ENCODE data around the gene GNAZ.

DNA sequence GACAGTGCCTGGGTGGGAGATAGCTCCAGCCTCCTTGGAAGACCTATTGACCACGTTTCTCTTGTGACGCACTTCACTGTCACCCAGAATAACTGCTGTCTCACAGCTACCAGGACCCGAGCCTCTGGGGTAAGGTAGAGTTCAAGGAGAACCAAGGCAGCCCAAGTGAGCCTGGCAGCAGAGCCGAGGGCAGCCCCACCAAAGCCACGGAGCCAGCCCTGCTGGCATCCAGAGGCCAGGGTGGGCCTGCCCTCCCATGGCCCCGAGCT lies 38.7 kb downstream of the GNAZ start:
- TF ChIP-seq EZH2phosphoT487 (IDR thresholded peaks at IDR 0.05; ENCODE audit: insufficient read depth, low read depth) (no peak), EZH2 (IDR thresholded peaks at IDR 0.05; ENCODE audit: insufficient read depth, poor library complexity, severe bottlenecking) (no peak)
